ENCODE results near the gene TMEM204. TPM values are rescaled to one million over a fixed set of nuclear protein-coding genes. Genes with fewer than 3 reads are reported as not detected.

Gene TMEM204
- total RNA-seq, 1 experiment from 2014 or later = not detected

DNA sequence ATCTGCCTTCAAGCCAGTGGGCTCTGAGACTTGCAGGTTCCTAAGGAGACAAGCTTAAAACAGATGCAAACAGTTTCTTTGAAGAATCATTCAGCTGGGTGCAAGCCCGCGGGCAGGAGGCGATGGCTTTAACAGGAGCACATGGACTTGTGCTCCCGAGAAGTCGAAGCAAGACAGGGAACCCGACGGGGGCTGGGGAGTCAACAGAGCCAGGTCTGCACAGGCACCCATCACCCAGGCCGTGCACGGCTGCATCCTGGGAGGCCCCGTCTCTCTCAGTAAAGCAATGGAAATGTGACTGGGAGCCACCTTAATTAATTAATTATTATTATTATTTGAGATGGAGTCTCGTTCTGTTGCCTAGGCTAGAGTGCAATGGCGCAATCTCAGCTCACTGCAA is 44.4 kb upstream of the TMEM204 start:
- BruUV-seq (replicated peaks) = no TSS peak
- Histone ChIP-seq H3K36me3 (ENCODE audit: insufficient read depth, low read length, poor library complexity, severe bottlenecking) (no peaks in the 10 kb centered on the region), H3K9me3 (ENCODE audit: low read depth, low read length, poor library complexity, severe bottlenecking) (no peaks in the 10 kb centered on the region), H3K27ac (ENCODE audit: low read depth, low read length, poor library complexity, severe bottlenecking) (no peak overlapping the region), H3K4me1 (ENCODE audit: insufficient read depth, low read length, poor library complexity, severe bottlenecking) (peaks cover 3% of the 10 kb centered on the region), H3K27me3 (replicated peaks; ENCODE audit: insufficient read depth, low read depth, low read length, poor library complexity) (no peaks in the 10 kb centered on the region), H3K4me3 (ENCODE audit: low read depth, low read length, poor library complexity, severe bottlenecking) (no peak overlapping the region)
- ChIA-PET POLR2A (ENCODE audit: low non-redundant PET) (no interaction called here), CTCF (no interaction called here)
- intact Hi-C loops (cut with micrococcal nuclease; ENCODE audit: unreplicated experiment) = no loop called here
- no peak for DNase-seq (ENCODE audit: low spot score)
- no peak for TF ChIP-seq EZH2 (IDR thresholded peaks at IDR 0.05; ENCODE audit: borderline replicate concordance, low read depth, low read length, poor library complexity, severe bottlenecking)
- TF ChIP-seq, protein P1, sequence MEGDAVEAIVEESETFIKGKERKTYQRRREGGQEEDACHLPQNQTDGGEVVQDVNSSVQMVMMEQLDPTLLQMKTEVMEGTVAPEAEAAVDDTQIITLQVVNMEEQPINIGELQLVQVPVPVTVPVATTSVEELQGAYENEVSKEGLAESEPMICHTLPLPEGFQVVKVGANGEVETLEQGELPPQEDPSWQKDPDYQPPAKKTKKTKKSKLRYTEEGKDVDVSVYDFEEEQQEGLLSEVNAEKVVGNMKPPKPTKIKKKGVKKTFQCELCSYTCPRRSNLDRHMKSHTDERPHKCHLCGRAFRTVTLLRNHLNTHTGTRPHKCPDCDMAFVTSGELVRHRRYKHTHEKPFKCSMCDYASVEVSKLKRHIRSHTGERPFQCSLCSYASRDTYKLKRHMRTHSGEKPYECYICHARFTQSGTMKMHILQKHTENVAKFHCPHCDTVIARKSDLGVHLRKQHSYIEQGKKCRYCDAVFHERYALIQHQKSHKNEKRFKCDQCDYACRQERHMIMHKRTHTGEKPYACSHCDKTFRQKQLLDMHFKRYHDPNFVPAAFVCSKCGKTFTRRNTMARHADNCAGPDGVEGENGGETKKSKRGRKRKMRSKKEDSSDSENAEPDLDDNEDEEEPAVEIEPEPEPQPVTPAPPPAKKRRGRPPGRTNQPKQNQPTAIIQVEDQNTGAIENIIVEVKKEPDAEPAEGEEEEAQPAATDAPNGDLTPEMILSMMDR (conservative IDR thresholded peaks at IDR 0.05; ENCODE audit: low read depth, low read length) = no peak

DNA sequence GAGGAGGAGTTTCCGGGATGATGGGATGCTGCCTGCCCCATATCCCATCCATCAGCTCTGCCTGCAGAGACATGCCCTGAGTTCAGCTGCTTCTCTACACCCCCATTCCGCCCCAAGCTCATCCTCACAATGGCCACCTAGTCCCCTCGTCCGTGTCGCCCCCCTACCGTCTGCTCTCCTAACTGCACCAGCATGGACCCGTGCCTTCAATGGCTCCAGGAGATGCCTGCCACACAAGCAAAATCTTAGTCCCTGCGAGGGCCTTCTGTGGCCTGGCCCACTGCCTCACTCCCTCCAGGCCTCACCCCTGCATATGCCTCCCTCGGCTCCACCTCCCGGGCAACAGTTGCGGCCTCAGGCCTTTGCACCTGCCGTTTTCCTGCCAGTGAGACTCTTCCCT is 42.1 kb upstream of the TMEM204 start:
- no peak for TF ChIP-seq EZH2 (IDR thresholded peaks at IDR 0.05; ENCODE audit: borderline replicate concordance, low read depth, low read length, poor library complexity, severe bottlenecking)
- TF ChIP-seq, protein P1 (conservative IDR thresholded peaks at IDR 0.05; ENCODE audit: low read depth, low read length) = no peak
- no peak for DNase-seq (ENCODE audit: low spot score)
- CTCF ChIA-PET = no interaction called here
- POLR2A ChIA-PET (ENCODE audit: low non-redundant PET) = interaction anchor here (0.7 kb wide), 1 partner anchor 103 kb away, joined by 8 read pairs; no protein-coding TSS in a partner anchor
- BruUV-seq (replicated peaks) = no TSS peak
- Histone ChIP-seq H3K9me3 (ENCODE audit: low read depth, low read length, poor library complexity, severe bottlenecking) (no peaks in the 10 kb centered on the region), H3K27ac (ENCODE audit: low read depth, low read length, poor library complexity, severe bottlenecking) (no peak overlapping the region), H3K4me1 (ENCODE audit: insufficient read depth, low read length, poor library complexity, severe bottlenecking) (peaks cover 3% of the 10 kb centered on the region), H3K4me3 (ENCODE audit: low read depth, low read length, poor library complexity, severe bottlenecking) (no peak overlapping the region), H3K27me3 (replicated peaks; ENCODE audit: insufficient read depth, low read depth, low read length, poor library complexity) (no peaks in the 10 kb centered on the region), H3K36me3 (ENCODE audit: insufficient read depth, low read length, poor library complexity, severe bottlenecking) (peaks cover 6% of the 10 kb centered on the region)
- intact Hi-C loops (cut with micrococcal nuclease; ENCODE audit: unreplicated experiment) = no loop called here

DNA sequence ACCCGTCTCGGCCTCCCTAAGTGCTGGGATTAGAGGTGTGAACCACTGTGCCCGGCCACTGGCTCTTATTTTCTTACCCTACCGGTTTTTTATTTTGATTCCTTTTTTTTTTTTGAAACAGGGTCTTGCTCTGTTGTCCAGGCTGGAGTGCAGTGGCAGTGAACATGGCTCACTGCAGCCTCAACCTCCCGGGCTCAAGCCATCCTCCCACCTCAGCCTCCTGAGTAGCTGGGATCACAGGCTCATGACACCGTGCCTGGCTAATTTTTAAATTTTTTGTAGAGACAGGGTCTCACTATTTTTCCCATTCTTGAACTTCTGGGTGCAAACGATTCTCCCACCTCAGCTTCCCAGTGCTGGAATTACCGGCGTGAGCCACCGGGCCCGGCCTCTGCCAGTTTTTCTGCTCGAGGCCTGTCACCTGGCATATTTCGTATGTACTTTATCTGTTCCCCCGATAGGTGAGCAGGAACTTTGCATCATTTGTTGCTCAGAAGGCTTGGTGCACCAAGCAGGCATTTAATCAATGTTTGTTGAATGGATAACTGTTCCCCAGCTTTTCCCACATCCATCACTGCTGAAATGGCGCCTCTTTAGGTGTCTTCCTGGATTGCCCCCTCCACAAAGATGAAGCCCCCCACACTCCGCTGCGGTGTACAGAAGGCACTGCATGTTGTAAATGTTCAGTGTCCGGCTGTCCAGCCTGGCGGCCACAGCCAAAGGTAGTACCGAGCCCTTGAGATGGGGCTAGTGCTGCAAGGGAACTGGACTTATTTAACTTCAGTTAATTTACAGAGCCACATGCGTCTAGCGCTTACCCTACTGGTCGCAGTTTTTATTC is 41.2 kb upstream of the TMEM204 start:
- intact Hi-C loops (cut with micrococcal nuclease; ENCODE audit: unreplicated experiment) = no loop called here

More for the DNA sequence above, 41.2 kb upstream of the TMEM204 start:
- ChIA-PET CTCF (no interaction called here), POLR2A (ENCODE audit: low non-redundant PET) (interaction anchor here (0.7 kb wide), 2 partner anchors 53 to 104 kb away, joined by 5 to 8 read pairs; no protein-coding TSS in a partner anchor)
- H3K9me3 ChIP-seq (ENCODE audit: low read depth, low read length, poor library complexity, severe bottlenecking) = no peaks in the 10 kb centered on the region
- peaks cover 3% of the 10 kb centered on the region for H3K4me1 ChIP-seq (ENCODE audit: insufficient read depth, low read length, poor library complexity, severe bottlenecking)
- H3K36me3 ChIP-seq (ENCODE audit: insufficient read depth, low read length, poor library complexity, severe bottlenecking) = peaks cover 6% of the 10 kb centered on the region
- no TSS peak for BruUV-seq (replicated peaks)
- no peak for DNase-seq (ENCODE audit: low spot score)
- TF ChIP-seq, protein P1 (conservative IDR thresholded peaks at IDR 0.05; ENCODE audit: low read depth, low read length) = no peak
- TF ChIP-seq EZH2 (IDR thresholded peaks at IDR 0.05; ENCODE audit: borderline replicate concordance, low read depth, low read length, poor library complexity, severe bottlenecking) = no peak
- no peaks in the 10 kb centered on the region for H3K27me3 ChIP-seq (replicated peaks; ENCODE audit: insufficient read depth, low read depth, low read length, poor library complexity)
- no peak overlapping the region for H3K27ac ChIP-seq (ENCODE audit: low read depth, low read length, poor library complexity, severe bottlenecking)
- no peak overlapping the region for H3K4me3 ChIP-seq (ENCODE audit: low read depth, low read length, poor library complexity, severe bottlenecking)
